NCI-H2029 treated with DMSO at 0.1 percent for 48 hours (cell line): ENCODE measurements around the gene CD86.
A peak's percentile ranks its signal among the peaks of the same experiment; 100 is the strongest.
"Not testable (repeated sequence)": the region's sequence is repeated elsewhere in the genome, so short reads cannot be mapped to it uniquely, and the experiment has no call there.

ENCODE experiments used
- DNase-seq: peaks from one replicate; lab custom pipeline; 2025; lab: John Stamatoyannopoulos, UW

Gene CD86

GRCh38 chr3:122055215-122055614, at the start of gene CD86:
Gene CD86 (plus strand): TSS chr3:122055362. CDS start chr3:122055490, 128 bp downstream.
- DNase-seq, result no peak

GRCh38 chr3:122006267-122006666, 48.9 kb upstream of the CD86 start:
- no peak for DNase-seq

DNA sequence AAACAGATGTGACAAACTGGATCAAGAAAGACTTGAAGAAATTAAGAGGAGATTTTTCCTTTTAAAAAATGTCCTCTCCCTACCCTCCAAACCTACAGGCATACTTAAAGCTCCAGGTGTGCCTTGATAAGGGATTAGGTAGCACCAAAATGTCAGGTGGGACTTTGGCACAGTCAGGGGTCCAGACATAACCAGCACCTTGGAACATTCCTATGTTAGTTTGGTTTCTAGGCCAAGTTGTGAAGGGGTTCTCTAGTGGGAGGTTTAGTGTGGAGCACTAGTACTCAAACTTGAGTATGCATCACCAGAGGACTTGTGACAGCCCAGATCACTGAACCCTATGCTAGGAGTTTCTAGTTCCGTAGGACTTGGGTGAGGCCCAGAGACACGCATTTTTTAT, 47.0 kb upstream of the CD86 start:
- no peak for DNase-seq

DNA sequence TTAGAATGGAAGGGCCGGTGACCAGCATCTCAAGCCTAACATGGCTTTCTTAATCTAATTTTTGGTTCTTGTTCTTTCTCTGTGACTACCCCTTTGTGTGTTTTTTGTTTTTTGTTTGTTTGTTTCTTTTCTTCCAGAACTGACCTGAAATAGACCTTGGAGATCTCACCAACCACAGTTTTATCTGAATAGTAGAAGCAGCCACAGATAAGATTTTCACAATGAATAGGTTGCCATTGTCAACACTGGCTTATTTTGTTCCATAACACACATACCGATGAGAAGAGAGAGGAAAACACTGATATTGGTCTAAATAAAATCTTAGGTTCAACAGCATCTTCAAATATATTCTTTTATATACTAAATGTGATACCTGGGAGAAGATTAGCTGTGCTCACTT, 44.7 kb upstream of the CD86 start:
- no peak for DNase-seq

- DNase-seq, result no peak
Measured at GRCh38 chr3:122011396-122011795, 43.8 kb upstream of the CD86 start.

DNA sequence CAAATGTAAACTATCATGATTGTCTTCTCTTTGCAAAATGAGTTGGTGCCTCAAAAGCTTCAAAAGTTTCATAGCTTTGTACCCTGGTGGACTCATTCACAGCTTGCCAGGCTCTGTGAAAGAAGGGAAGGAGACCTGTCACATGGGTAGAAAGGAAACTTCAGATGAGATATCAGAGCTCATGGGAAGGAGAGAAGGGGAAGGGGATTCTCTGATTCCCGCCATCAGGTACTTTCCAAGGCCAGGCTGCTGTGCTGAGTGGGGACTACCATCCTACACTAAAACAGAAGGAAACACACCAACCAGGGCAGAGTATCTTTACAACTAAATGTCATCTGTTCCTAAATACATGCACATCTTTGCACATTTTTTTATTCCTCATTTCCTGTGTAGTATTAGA, 42.3 kb upstream of the CD86 start:
- no peak for DNase-seq

DNA sequence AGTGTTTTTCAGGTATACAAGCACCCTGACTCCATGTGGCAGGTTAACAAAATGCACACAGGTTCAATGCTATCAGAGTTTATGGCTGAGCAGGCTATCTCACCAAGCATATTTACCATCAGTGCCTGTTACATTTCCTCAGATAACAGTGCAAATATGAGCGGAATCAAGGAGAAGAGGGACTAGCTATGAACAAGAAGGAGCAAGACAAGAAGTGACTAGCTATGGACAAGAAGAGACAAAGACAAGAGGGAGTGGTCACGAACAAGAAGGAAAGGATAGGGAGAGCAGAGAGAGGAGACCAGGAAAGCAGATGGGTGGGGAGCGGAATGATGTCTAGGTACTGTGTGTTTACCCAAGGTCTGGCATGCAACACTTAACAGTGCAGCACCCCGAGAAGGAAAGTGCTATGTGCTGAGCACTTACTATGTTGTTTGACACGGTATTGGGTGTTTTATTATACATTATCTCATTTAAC, 41.7 kb upstream of the CD86 start:
- no peak for DNase-seq

GRCh38 chr3:122014741-122015140, 40.4 kb upstream of the CD86 start:
- no peak for DNase-seq

- DNase-seq, result no peak
Measured at GRCh38 chr3:122019493-122019892, 35.7 kb upstream of the CD86 start.

DNA sequence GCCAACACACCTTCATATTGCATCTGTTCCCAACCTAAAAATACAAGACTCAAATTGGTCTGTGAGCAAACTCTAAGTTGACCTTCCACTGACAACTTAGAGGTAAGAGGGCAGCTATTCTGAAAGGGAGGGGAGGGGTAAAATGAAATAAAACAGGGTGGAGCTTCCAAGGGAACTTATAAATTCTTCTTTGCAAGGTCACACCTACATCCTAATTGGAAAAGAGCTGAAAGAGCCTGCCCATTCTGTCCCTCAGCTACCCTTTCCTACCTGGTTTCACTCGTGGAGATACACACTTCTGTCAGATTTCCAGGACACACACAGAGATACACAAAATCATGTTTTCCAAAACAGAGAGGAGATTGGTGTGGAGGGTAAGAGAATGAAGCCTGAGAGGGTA, 34.1 kb upstream of the CD86 start:
- DNase-seq, result no peak

- DNase-seq, result peak; percentile 41
Measured at GRCh38 chr3:122021811-122022401, 33.3 kb upstream of the CD86 start, which contains the start of gene ILDR1. Gene ILDR1 (minus strand): TSS chr3:122022247. CDS start chr3:122022077, 170 bp downstream.

GRCh38 chr3:122023335-122023910, 31.7 kb upstream of the CD86 start:
- DNase-seq, result no peak

- DNase-seq, result no peak
Measured at GRCh38 chr3:122024800-122025199, 30.4 kb upstream of the CD86 start.

DNA sequence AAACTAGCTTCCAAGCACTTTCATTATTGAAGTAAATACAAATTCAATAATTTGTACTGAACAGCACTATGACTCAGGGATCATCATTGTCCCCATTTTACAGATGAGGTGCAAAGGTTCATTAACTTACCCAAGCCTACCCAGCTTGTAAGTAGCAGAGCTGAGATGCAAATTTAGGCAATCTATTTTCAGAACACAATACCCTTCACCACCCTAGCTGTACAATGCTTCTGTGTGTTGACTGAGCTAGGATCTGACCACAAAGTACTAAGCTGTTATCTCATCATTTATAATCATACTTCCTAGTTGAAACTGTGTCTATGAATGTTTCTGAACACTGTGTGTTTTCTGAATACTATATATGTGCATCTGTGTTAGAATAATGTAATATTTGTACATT, 29.9 kb upstream of the CD86 start:
- no peak for DNase-seq

DNA sequence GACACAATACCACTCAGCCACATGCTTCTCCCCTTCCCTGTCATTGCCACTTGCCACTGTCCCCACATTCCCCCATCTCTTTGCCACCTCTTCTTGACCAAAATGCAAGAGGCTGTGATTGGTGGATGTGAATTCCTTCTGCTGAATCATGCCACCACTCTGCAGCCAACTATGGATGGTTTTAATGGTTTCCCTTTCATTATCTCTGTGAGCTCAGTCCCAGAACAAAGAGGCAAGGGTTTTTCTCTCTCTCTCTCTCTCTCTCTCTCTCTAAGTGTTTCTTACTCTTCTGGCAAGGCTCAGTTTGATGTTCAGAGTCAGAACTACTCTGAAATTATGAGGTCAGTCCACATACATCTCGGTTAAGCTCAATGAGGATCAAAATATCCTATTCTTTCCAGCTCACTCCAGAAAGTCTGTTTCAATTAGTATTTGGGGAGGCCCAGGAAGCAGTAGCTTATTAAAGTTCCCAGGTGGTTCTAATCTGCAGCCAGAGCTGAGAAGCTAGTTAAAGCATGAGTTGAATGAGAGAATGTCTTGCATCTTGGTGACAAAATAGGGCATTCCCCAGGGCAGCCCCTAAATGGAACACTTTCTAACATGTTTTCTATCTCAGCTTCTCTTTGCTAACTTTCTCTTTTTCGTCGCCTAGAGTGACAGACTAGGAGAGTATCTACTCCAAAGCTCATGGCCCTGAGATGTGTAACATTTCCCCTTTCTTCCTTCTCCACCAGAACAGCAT, 24.6 kb upstream of the CD86 start:
- DNase-seq, result no peak

- DNase-seq, result no peak
Measured at GRCh38 chr3:122031123-122031468, 24.1 kb upstream of the CD86 start.

GRCh38 chr3:122032531-122032930, 22.6 kb upstream of the CD86 start:
- DNase-seq, result no peak

DNA sequence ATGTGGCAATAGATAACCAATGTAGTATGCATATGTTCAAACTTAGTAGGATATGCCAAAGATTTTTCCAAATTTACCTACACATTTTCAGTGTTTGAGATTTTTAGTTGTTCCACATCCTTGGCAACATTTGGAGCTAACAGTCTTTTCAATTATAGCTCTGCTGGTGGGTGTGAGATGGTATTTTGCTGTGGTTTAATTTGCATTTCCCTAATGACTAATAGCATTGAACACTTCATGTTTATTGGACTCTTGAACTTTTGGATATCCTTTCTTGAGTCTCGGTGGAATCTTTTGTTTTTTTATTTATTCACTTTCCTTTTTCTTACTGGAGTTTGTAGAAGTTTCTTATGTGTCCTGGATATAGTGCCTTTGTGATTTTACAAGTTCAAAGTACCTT, 22.1 kb upstream of the CD86 start:
- no peak for DNase-seq

- DNase-seq, result not testable (repeated sequence)
Measured at GRCh38 chr3:122047296-122047695, 7.9 kb upstream of the CD86 start.

DNA sequence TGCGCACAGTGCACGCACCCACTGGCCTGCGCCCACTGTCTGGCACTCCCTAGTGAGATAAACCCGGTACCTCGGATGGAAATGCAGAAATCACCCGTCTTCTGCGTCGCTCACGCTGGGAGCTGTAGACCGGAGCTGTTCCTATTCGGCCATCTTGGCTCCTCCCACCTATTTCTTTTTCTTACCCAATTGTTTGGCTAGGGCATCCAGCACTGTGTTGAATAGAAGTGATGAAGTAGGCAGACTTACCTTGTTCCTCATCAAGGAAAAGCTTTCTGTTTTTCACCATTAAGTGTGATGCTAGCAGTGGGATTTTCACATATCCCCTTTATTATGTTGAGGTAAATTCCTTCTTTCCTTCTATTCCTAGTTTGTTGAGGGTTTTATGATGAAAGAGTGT, 7.4 kb upstream of the CD86 start:
- not testable (repeated sequence) for DNase-seq

GRCh38 chr3:122052968-122053367, 2.2 kb upstream of the CD86 start:
- DNase-seq, result no peak

DNA sequence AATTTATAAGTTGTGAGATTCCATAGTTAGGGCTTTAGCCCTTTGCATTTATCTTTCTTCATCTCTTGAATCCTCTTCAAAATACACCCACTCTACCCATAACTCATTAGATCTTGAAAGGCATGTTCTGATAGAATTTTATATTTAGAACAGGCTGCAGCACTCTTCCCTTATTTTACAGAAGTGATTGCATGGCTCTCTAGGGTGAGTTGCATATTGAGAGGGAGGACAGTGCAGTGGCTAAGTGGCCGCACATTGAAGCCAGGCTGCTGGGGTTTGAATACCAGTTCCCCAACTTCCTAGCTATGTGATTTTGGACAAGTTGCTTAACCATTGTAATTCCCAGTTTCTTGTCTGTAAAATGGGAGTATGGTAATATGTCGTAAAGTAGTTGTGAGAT, 2.5 kb downstream of the CD86 start:
- no peak for DNase-seq

DNA sequence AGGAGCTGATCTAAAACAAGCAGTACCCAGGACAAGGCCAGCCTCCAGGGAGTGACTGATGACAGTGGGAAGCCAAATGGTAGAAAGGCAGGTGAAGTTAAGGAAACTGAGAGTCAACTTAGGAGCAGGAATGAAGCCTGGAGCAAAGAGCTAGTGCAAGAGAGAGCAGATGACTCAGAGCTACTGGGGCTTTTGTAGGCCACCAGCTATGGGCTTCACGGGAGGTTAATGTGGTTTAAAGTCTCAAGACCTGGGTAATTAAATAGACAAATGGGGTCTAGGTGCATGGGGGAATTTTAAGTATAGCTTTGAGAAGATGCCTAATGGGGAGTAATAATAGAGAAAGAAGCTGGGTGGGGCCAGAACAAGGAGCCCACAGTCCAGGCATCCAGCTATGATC, 3.1 kb downstream of the CD86 start:
- DNase-seq, result no peak
